ENCODE data around the gene CCDC188.

GRCh38 chr22:20192293-20192971, 41.6 kb upstream of the CCDC188 start:
- TF ChIP-seq EZH2 (IDR thresholded peaks at IDR 0.05; ENCODE audit: borderline replicate concordance, low read length) = no peak
- TF ChIP-seq, protein P1, sequence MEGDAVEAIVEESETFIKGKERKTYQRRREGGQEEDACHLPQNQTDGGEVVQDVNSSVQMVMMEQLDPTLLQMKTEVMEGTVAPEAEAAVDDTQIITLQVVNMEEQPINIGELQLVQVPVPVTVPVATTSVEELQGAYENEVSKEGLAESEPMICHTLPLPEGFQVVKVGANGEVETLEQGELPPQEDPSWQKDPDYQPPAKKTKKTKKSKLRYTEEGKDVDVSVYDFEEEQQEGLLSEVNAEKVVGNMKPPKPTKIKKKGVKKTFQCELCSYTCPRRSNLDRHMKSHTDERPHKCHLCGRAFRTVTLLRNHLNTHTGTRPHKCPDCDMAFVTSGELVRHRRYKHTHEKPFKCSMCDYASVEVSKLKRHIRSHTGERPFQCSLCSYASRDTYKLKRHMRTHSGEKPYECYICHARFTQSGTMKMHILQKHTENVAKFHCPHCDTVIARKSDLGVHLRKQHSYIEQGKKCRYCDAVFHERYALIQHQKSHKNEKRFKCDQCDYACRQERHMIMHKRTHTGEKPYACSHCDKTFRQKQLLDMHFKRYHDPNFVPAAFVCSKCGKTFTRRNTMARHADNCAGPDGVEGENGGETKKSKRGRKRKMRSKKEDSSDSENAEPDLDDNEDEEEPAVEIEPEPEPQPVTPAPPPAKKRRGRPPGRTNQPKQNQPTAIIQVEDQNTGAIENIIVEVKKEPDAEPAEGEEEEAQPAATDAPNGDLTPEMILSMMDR (conservative IDR thresholded peaks at IDR 0.05 in 1 of 2, IDR thresholded peaks at IDR 0.05 in 1 of 2; ENCODE audit: extremely low read depth in 1 of 2, insufficient read depth in 1 of 2, low read depth in 1 of 2, low read length in 2 of 2) = no peak

Measured in mammary epithelial cell (primary cell).